GM19240 (cell line): ENCODE measurements around the gene EGR2.
A peak's percentile ranks its signal among the peaks of the same experiment; 100 is the strongest.

Source experiments
- DNase-seq: peaks from one replicate; pipeline ENCODE4 v3.0.0; 2011; ENCODE audit warnings: low spot score; ENCODE audit not compliant: insufficient read length

Gene EGR2

GRCh38 chr10:62818426-62819011 lies 2.4 kb upstream of the EGR2 start:
- DNase-seq = no peak

- peak; percentile 62 for DNase-seq
These were observed 1.7 kb upstream of the EGR2 start for GRCh38 chr10:62817766-62818425.

- no peak for DNase-seq
These were observed 1.1 kb upstream of the EGR2 start for GRCh38 chr10:62817121-62817765.

GRCh38 chr10:62816076-62816330 lies 163 bp downstream of the EGR2 start:
- no peak for DNase-seq

- no peak for DNase-seq
These were observed 638 bp downstream of the EGR2 start for GRCh38 chr10:62815381-62816075.

GRCh38 chr10:62814756-62815380 lies 1.3 kb downstream of the EGR2 start:
- no peak for DNase-seq

- DNase-seq = no peak
These were observed 2.2 kb downstream of the EGR2 start for GRCh38 chr10:62813981-62814380.

- no peak for DNase-seq
These were observed 2.7 kb downstream of the EGR2 start for GRCh38 chr10:62813453-62813852.

GRCh38 chr10:62812672-62813439 lies 3.3 kb downstream of the EGR2 start:
- no peak for DNase-seq

- peak; percentile 35 for DNase-seq
These were observed 4.8 kb downstream of the EGR2 start for GRCh38 chr10:62811159-62811875.

GRCh38 chr10:62810156-62810902 lies 5.8 kb downstream of the EGR2 start:
- no peak for DNase-seq

GRCh38 chr10:62806251-62806650 lies 9.9 kb downstream of the EGR2 start:
- DNase-seq = no peak

GRCh38 chr10:62805231-62806099 lies 10.7 kb downstream of the EGR2 start:
- no peak for DNase-seq

GRCh38 chr10:62804356-62805230 lies 11.6 kb downstream of the EGR2 start, which contains the start of gene ADO:
Gene ADO, plus strand, starts transcription at chr10:62804720. Its CDS starts 340 bp downstream, at chr10:62805060.
- peak; percentile 63 for DNase-seq

GRCh38 chr10:62803724-62804355 lies 12.3 kb downstream of the EGR2 start:
- no peak for DNase-seq

- no peak for DNase-seq
These were observed 14.3 kb downstream of the EGR2 start for GRCh38 chr10:62801871-62802270.

GRCh38 chr10:62796896-62797295 lies 19.3 kb downstream of the EGR2 start:
- DNase-seq = no peak
